Small intestine (tissue), 16 donors: Measurements from ENCODE around the gene TOB2. TPM values are rescaled to one million over a fixed set of nuclear protein-coding genes. Genes with fewer than 3 reads are reported as not detected.

ENCODE experiments used
- DNase-seq, 2 donors: peaks; one replicate each; pipeline versions ENCODE4 v3.0.0 to v3.0.0-alpha.2; 2013
- FAIRE-seq: peaks from 2 replicates; lab custom pipeline; 2012; peaks lifted over from hg19 to GRCh38; lab: Jason Lieb, UNC
- H3K27ac ChIP-seq, 3 donors: one replicate each; pipeline ENCODE4 v1.5.1; 2013; ENCODE audit warnings: low read length in 2 of 3, mild to moderate bottlenecking in 2 of 3, control low read depth in 1 of 3, inconsistent platforms in 1 of 3, low read depth in 1 of 3, moderate library complexity in 1 of 3
- H3K27me3 ChIP-seq, 3 donors: one replicate each; pipeline ENCODE4 v1.6.1; 2013; ENCODE audit warnings: low read length in 3 of 3, inconsistent platforms in 1 of 3; ENCODE audit not compliant: control insufficient read depth in 3 of 3, insufficient read depth in 3 of 3
- H3K36me3 ChIP-seq, 3 donors: one replicate each; pipeline ENCODE4 v1.6.1; 2013; ENCODE audit warnings: low read length in 3 of 3, inconsistent platforms in 1 of 3, low read depth in 1 of 3, mild to moderate bottlenecking in 1 of 3, moderate library complexity in 1 of 3; ENCODE audit not compliant: control insufficient read depth in 3 of 3, insufficient read depth in 2 of 3
- H3K4me1 ChIP-seq, 3 donors: one replicate each; pipeline ENCODE4 v1.6.1; 2013; ENCODE audit warnings: low read length in 2 of 3, inconsistent platforms in 1 of 3, low read depth in 1 of 3, mild to moderate bottlenecking in 1 of 3, moderate library complexity in 1 of 3; ENCODE audit not compliant: control insufficient read depth in 3 of 3, insufficient read depth in 2 of 3
- H3K4me3 ChIP-seq, 3 donors: one replicate each; pipeline ENCODE4 v1.5.1; 2013; ENCODE audit warnings: low read length in 3 of 3, control low read depth in 1 of 3, inconsistent platforms in 1 of 3, low read depth in 1 of 3, mild to moderate bottlenecking in 1 of 3, moderate library complexity in 1 of 3
- H3K9me3 ChIP-seq, 2 donors: one replicate each; pipeline ENCODE4 v1.6.1; 2013; ENCODE audit warnings: low read depth in 1 of 2, low read length in 1 of 2; ENCODE audit not compliant: control insufficient read depth in 2 of 2, insufficient read depth in 1 of 2
- WGBS, 3 donors: extraction: QIAGEN DNeasy Blood & Tissue Kit; methylation state at CpG; one replicate each; pipeline ENCODE4 v1.1.7; 2013; 5-methylcytosine and 5-hydroxymethylcytosine counted together
- long read RNA-seq, 10 donors: transcript quantifications; one replicate each; lab custom pipeline, GENCODE V29; 2026
- polyA plus RNA-seq, 4 donors: library from polyadenylated mRNA; stranded (reverse) in 3 of 4; unstranded in 1 of 4; fragments of 200-250 nt in 3 of 4; fragments of 120-200 nt in 1 of 4; gene quantifications; one replicate each; pipeline versions ENCODE4 v1.2.1 to v1.2.3, GENCODE V29; 2013
- donor health status: healthy with polysubstance abuse.
- donor health status: control.
- donor health status: control.
- donor health status: Bipolar disorder and iron deficiency.
- donor health status: healthy.

The TOB2 gene, protein sequence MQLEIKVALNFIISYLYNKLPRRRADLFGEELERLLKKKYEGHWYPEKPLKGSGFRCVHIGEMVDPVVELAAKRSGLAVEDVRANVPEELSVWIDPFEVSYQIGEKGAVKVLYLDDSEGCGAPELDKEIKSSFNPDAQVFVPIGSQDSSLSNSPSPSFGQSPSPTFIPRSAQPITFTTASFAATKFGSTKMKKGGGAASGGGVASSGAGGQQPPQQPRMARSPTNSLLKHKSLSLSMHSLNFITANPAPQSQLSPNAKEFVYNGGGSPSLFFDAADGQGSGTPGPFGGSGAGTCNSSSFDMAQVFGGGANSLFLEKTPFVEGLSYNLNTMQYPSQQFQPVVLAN
- polyA plus RNA-seq: 10 to 100 TPM; 15.1 to 63.9 (median 26.5) TPM
- long read RNA-seq, donor 1, full-length matches to known transcripts: 34 of 303 reads
- long read RNA-seq, donor 1, partial matches to known transcripts: 226 of 303 reads
- long read RNA-seq, donor 1, other reads (novel, unspliced or antisense): 43 of 303 reads
- long read RNA-seq, donor 2, full-length matches to known transcripts: 3 of 165 reads
- long read RNA-seq, donor 2, partial matches to known transcripts: 144 of 165 reads
- long read RNA-seq, donor 2, other reads (novel, unspliced or antisense): 18 of 165 reads
- long read RNA-seq, donor 3, full-length matches to known transcripts: 15 of 15 reads
- long read RNA-seq, donor 3, partial matches to known transcripts: 0 of 15 reads
- long read RNA-seq, donor 3, other reads (novel, unspliced or antisense): 0 of 15 reads
- long read RNA-seq, donor 4, full-length matches to known transcripts: 1 of 1 reads
- long read RNA-seq, donor 4, partial matches to known transcripts: 0 of 1 reads
- long read RNA-seq, donor 4, other reads (novel, unspliced or antisense): 0 of 1 reads
- long read RNA-seq, donor 5, full-length matches to known transcripts: 6 of 6 reads
- long read RNA-seq, donor 5, partial matches to known transcripts: 0 of 6 reads
- long read RNA-seq, donor 5, other reads (novel, unspliced or antisense): 0 of 6 reads
- long read RNA-seq, donor 6, full-length matches to known transcripts: 18 of 18 reads
- long read RNA-seq, donor 6, partial matches to known transcripts: 0 of 18 reads
- long read RNA-seq, donor 6, other reads (novel, unspliced or antisense): 0 of 18 reads
- long read RNA-seq, donor 7, full-length matches to known transcripts: 14 of 14 reads
- long read RNA-seq, donor 7, partial matches to known transcripts: 0 of 14 reads
- long read RNA-seq, donor 7, other reads (novel, unspliced or antisense): 0 of 14 reads
- long read RNA-seq, donor 8, full-length matches to known transcripts: 1 of 1 reads
- long read RNA-seq, donor 8, partial matches to known transcripts: 0 of 1 reads
- long read RNA-seq, donor 8, other reads (novel, unspliced or antisense): 0 of 1 reads
- long read RNA-seq, donor 9, full-length matches to known transcripts: 5 of 5 reads
- long read RNA-seq, donor 9, partial matches to known transcripts: 0 of 5 reads
- long read RNA-seq, donor 9, other reads (novel, unspliced or antisense): 0 of 5 reads
- long read RNA-seq, donor 10, full-length matches to known transcripts: 30 of 204 reads
- long read RNA-seq, donor 10, partial matches to known transcripts: 155 of 204 reads
- long read RNA-seq, donor 10, other reads (novel, unspliced or antisense): 19 of 204 reads

DNA sequence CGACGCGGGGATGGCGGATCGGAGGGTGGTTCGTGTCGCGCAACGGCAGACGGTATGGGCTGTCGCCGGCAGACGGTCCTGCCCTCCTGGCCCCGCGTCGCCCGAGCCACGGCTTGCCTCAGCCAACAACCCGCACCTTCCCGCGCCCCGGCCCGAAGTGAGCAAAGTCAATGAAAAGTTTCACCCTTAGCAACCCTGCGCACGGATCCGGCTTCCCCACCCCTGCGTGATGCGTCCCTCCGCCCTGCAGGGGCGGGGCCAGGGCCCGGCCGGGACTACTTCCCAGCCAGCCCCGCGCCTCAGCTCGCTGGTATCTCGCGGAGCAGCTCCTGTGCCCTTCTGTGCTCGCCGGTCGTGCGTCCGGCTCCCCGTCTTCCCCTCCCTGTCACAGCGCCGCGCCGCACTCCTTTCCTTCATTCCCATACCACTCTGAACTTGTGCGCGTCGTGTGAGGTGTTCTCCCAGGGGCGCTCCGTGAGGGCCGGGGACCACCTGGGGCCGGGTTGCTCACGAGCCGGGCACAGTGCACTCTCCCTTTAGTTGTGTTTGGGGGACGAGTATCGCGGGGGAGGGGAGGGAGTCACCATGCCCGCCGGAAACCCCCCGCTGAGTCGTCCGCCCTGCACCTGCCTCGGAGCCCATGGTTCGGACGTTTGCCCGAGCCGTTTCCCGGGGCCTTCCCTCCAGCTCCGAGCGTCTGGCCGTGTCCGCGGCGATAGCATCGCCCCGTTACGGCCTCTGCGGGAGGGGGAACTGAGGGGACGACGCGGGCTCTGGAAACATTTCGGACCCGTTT lies at the start of gene TOB2:
Gene TOB2, minus strand, starts transcription at position 163 of the 796 bp plus-strand sequence. CDS start 9,456 bp downstream, outside the sequence.
- DNase-seq (peak; percentile 95 to 98), FAIRE-seq (no peak)
- Histone ChIP-seq H3K27me3 (no peaks in the 10 kb centered on the region), H3K27ac (peak within 1 kb of the TSS; percentile 91 to 100 (median 95)), H3K4me1 (peaks cover 0 to 22% (median 0%) of the 10 kb centered on the region in 3 donors), H3K9me3 (no peaks in the 10 kb centered on the region), H3K36me3 (peaks cover 0 to 13% (median 2%) of the 10 kb centered on the region in 3 donors), H3K4me3 (peak within 1 kb of the TSS; percentile 68 to 97 (median 90))
- WGBS, 3 donors: 0 to 1% (median 0%) methylated on average over 70 to 85 of the region's 85 CpGs

DNA sequence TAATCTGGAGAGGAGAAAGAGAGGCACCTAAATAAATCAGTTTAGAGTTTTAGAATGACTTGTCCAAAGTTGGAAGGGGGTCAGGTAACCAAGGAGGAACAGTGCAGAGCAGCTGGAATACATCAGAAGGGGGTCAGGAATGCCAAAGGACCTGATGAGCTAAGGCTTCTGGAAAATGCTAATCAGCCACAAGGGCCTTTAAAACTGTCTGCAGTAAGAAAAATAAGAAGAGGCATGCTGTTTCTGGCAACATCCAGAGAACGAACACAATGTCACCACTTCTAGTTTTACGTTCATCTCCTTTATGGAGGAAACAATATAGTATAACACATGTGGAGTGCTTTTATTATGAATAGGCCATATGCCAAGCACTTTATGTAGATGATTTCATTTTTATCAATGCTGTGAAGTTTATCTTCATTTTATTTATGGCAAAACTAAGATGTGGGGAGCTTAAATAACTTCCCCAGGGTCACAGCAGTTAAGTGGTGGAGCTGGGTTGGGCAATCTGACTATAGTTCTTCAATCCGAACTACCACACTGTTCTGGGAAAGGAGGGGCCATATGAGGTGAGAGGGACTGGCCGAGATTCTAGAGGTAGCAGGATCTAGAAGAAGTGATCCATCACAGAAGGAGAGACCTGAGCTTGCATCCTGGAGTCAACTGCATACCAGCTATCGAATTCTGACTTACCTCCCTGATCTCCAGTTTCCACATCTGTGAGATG lies 44.9 kb upstream of the TOB2 start:
- WGBS, 3 donors: 56 to 73% (median 62%) methylated on average over 5 of the region's 5 CpGs
- Histone ChIP-seq H3K36me3 (peaks cover 6 to 53% (median 8%) of the 10 kb centered on the region in 3 donors), H3K27ac (peak overlapping the region in 2 of 3 donors; percentile 8 to 15), H3K4me1 (peaks cover 6 to 42% (median 12%) of the 10 kb centered on the region in 3 donors), H3K9me3 (no peaks in the 10 kb centered on the region), H3K4me3 (no peak overlapping the region), H3K27me3 (no peaks in the 10 kb centered on the region)
- FAIRE-seq: no peak
- DNase-seq: no peak

DNA sequence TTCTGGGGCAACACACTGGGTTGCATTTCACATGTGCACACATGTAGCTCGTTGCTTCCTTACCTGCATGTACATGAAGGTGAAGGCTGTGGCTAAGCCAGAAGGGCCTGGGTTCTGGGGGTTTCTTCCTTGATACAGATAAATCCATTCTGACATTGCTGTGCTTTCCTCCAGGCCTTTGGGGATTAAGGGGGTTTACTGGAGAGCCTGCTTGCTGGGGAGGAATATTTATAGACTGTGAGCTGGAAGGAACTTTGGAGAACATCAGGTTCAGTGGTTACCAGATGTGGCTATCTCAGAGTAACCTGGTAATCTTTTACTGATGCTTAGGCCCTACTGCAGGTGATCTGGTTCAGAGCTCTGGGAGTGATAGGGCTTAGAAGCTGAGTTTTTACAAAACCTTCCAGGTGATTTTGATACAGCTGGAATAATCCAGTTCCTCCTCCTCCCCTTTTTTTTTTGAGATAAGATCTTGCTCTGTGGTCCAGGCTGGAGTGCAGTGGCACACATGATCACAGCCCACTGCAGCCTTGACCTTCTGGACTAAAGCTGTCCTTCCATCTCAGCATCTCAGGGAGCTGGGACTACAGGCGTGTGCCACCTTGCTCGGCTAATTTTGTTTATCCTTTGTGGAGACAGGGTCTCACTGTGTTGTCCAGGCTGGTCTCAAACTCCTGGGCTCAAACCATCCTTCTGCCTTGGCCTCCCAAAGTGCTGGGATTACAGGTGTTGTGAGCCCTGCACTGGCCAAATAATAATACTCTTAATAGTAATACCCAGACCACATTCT lies 42.2 kb upstream of the TOB2 start:
- Histone ChIP-seq H3K4me1 (peaks cover 8 to 57% (median 12%) of the 10 kb centered on the region in 3 donors), H3K9me3 (no peaks in the 10 kb centered on the region), H3K4me3 (no peak overlapping the region), H3K27me3 (no peaks in the 10 kb centered on the region), H3K36me3 (peaks cover 3 to 35% (median 6%) of the 10 kb centered on the region in 3 donors), H3K27ac (peak overlapping the region; percentile 39 to 80 (median 65))
- no peak for DNase-seq
- WGBS, 3 donors: 49 to 72% (median 61%) methylated on average over 3 of the region's 3 CpGs
- no peak for FAIRE-seq

DNA sequence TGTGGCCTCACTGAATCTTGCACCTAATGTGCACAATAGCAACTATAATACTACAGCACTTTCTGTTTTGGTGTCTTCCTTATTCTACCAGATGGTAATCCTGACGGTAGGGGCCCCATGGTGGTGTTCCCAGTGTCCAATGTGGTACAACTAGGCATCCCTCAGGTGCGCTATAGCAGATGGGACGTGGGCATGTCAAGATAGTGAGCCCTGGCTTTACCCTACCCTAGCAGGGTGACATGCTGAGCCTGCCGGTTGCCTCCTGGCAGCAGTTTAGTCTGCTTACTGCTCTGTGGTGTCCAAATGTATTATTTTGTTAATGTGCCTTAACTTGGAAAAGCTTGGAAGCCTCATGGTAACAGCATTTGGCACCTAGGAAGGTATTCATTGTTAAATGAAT lies 41.5 kb upstream of the TOB2 start:
- DNase-seq: no peak

DNA sequence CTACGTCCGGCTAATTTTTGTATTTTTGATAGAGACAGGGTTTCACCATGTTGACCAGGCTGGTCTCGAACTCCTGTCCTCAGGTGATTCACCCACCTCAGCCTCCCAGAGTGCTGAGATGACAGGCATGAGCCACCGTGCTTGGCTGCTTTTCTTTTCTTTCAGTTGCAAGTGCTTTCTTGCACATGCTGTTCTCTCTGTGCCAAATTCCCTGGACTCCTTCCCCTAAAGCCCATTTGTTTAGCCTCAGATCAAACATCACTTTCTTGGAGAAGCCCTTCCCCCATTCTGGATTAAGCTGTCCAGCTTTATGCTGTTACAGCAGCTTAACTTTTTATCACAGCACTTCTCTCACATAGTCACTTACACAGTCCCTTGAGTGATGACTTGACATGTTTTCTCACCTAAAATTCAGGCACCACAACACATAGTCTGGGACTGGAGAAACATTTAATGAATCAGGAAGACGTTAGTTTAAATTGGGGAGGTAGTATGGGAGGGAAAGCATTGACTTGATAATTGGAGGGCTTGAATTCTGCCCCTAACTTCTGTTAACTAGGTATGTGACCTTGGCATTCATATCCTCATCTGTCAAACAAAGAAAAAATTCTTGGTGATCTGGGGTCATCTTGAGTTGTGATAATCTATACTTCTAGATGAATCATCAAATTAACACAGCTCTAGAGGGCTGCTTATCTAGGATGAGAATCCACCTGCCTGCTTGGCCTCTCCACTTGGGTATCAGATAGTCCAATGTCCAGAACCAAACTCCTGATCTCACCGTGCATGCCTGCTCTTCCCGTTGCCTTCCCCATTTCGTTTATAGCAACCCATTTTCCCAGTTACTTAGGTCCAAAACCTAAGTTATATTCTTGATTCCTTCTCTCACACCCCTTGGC lies 40.7 kb upstream of the TOB2 start:
- no peak for FAIRE-seq
- peaks cover 8 to 58% (median 12%) of the 10 kb centered on the region in 3 donors for H3K4me1 ChIP-seq

More for the DNA sequence above, 41.5 kb upstream of the TOB2 start:
- Histone ChIP-seq H3K4me1 (peaks cover 8 to 57% (median 12%) of the 10 kb centered on the region in 3 donors), H3K36me3 (peaks cover 3 to 35% (median 7%) of the 10 kb centered on the region in 3 donors), H3K9me3 (no peaks in the 10 kb centered on the region), H3K27ac (peak overlapping the region; percentile 26 to 80 (median 65)), H3K4me3 (no peak overlapping the region), H3K27me3 (no peaks in the 10 kb centered on the region)
- WGBS, 3 donors: 52 to 77% (median 66%) methylated on average over 4 of the region's 4 CpGs
- FAIRE-seq: no peak

More for the DNA sequence above, 40.7 kb upstream of the TOB2 start:
- peak overlapping the region; percentile 26 to 80 (median 79) for H3K27ac ChIP-seq
- H3K27me3 ChIP-seq: no peaks in the 10 kb centered on the region
- H3K9me3 ChIP-seq: no peaks in the 10 kb centered on the region
- H3K4me3 ChIP-seq: no peak overlapping the region
- 31 to 62% (median 53%) methylated on average over 8 of the region's 8 CpGs for WGBS, 3 donors
- DNase-seq: peak; percentile 66 to 86
- peaks cover 0 to 37% (median 8%) of the 10 kb centered on the region in 3 donors for H3K36me3 ChIP-seq
